Measurements from ENCODE around the gene SLC36A4. TPM values are rescaled to one million over a fixed set of nuclear protein-coding genes. Genes with fewer than 3 reads are reported as not detected.

The SLC36A4 gene
- total RNA-seq, 5 donors from 2014 or later (not counting 1 experiment from before 2014, with no cell fraction given), result 13.3 to 21.8 (median 14.6) TPM

DNA sequence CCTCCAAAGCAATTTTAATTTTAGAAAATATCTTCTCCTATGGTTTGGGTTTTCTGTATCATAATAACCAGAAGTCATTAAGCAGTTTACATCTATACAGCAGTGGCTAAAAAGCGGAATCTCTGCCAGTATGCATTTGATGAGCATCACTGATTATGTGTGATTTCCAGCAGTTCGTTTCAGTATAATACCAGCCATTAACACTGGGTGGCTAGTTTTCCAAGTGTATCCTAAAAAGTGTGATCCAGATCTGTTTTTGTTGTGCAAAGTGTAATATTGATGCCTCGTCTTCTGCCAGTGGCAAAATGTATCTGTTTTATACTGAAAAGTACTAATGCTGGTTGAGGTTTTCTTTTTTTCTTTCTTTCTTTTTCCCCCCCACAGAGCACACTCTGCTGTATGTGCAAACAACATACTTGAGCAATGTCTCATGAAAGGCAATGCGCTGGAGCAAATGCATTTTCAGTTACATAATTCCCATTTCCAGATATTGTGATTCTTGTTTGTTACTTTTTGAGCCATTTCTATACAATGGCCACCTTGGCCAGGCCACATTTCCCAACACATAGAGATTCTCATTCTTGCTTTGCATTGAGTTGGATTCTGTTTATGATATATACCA is 64.2 kb downstream of the SLC36A4 start:
- Histone ChIP-seq H3K4me1 (ENCODE audit: control insufficient read depth in 1 of 2, extremely low read depth in 1 of 2, insufficient read depth in 2 of 2, low read length in 2 of 2) (no peaks in the 10 kb centered on the region), H3K36me3 (ENCODE audit: control insufficient read depth in 2 of 2, extremely low read depth in 1 of 2, insufficient read depth in 1 of 2, low read length in 1 of 2) (no peaks in the 10 kb centered on the region), H3K4me3 (ENCODE audit: control insufficient read depth in 1 of 2, extremely low read depth in 1 of 2, low read length in 1 of 2) (no peak overlapping the region), H3K9me3 (no peaks in the 10 kb centered on the region), H3K27ac (ENCODE audit: low read length) (no peak overlapping the region), H3K27me3 (replicated peaks in 1 of 2; ENCODE audit: control insufficient read depth in 2 of 2, extremely low read depth in 1 of 2, insufficient read depth in 2 of 2, low read length in 1 of 2) (no peaks in the 10 kb centered on the region)
- no peak for DNase-seq
- Mint-ChIP-seq H3K9me3 (no peaks in the 10 kb centered on the region), H3K4me1 (no peaks in the 10 kb centered on the region), H3K27me3 (no peaks in the 10 kb centered on the region), H3K36me3 (peaks cover 8% of the 10 kb centered on the region), H3K27ac (no peak overlapping the region), H3K4me3 (no peak overlapping the region)
- ChIA-PET CTCF (no interaction called here), POLR2A (no interaction called here)
- no peak for ATAC-seq (replicated peaks in 1 of 4)
- WGBS (ENCODE audit: insufficient coverage), result 80% methylated on average over 1 of the region's 4 CpGs

DNA sequence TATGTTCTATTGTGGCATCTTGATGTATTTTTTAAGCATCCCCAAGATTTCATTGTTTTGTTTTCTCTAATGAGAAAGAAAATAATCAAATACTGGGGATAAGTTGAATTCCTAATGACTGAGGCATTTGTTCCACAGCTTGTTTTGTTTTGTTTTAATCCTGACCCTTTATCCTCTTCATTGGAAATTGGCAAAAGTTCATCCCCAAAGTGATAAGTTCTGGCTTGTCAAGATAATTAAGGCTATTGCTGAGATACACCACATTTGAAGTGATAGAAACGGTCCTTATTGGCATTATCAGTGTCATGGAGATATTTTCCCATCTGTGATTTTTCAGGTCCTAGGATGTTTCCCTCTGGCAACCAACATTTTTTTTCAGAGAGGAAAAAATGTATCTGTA is 65.0 kb downstream of the SLC36A4 start:
- H3K36me3 ChIP-seq (ENCODE audit: control insufficient read depth in 2 of 2, extremely low read depth in 1 of 2, insufficient read depth in 1 of 2, low read length in 1 of 2), result no peaks in the 10 kb centered on the region
- CTCF ChIA-PET, result interaction anchor here in 1 of 2 donors (0.6 kb wide), 1 partner anchor 695 kb away, joined by 3 read pairs; no protein-coding TSS in a partner anchor
- peaks cover 0 to under 1% of the 10 kb centered on the region in 2 donors for H3K27me3 Mint-ChIP-seq
- peaks cover 8% of the 10 kb centered on the region for H3K36me3 Mint-ChIP-seq
- POLR2A ChIA-PET, result no interaction called here
- H3K9me3 Mint-ChIP-seq, result no peaks in the 10 kb centered on the region
- H3K4me1 Mint-ChIP-seq, result no peaks in the 10 kb centered on the region
- no peak overlapping the region for H3K27ac Mint-ChIP-seq
- ATAC-seq (replicated peaks in 1 of 4) (no peak), DNase-seq (no peak)
- H3K9me3 ChIP-seq, result no peaks in the 10 kb centered on the region
- no peaks in the 10 kb centered on the region for H3K27me3 ChIP-seq (replicated peaks in 1 of 2; ENCODE audit: control insufficient read depth in 2 of 2, extremely low read depth in 1 of 2, insufficient read depth in 2 of 2, low read length in 1 of 2)
- no peak overlapping the region for H3K4me3 ChIP-seq (ENCODE audit: control insufficient read depth in 1 of 2, extremely low read depth in 1 of 2, low read length in 1 of 2)
- H3K27ac ChIP-seq (ENCODE audit: low read length), result no peak overlapping the region
- H3K4me3 Mint-ChIP-seq, result no peak overlapping the region
- no peaks in the 10 kb centered on the region for H3K4me1 ChIP-seq (ENCODE audit: control insufficient read depth in 1 of 2, extremely low read depth in 1 of 2, insufficient read depth in 2 of 2, low read length in 2 of 2)
- no CpG with 5 or more reads among the region's 1 CpG for WGBS (ENCODE audit: insufficient coverage)

DNA sequence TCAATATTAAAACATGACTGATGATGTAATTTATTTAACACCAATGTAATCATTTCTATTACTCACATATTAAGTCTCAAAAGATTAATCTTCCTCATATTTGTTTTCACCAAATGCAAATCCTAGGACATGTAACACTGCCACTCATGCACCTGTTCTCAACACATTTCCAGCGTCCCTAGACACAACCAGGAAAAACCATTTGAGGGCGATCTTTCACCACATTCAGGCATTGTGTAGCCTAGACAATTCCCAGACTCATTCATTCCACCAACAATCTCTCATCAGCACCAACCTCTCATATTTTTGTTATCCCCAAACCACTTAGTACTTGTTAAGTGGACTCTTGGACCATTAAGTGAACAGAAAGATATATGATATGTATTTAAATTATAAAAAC is 66.1 kb downstream of the SLC36A4 start:
- Histone ChIP-seq H3K36me3 (ENCODE audit: control insufficient read depth in 2 of 2, extremely low read depth in 1 of 2, insufficient read depth in 1 of 2, low read length in 1 of 2) (no peaks in the 10 kb centered on the region), H3K27ac (ENCODE audit: low read length) (no peak overlapping the region), H3K4me1 (ENCODE audit: control insufficient read depth in 1 of 2, extremely low read depth in 1 of 2, insufficient read depth in 2 of 2, low read length in 2 of 2) (no peaks in the 10 kb centered on the region), H3K27me3 (replicated peaks in 1 of 2; ENCODE audit: control insufficient read depth in 2 of 2, extremely low read depth in 1 of 2, insufficient read depth in 2 of 2, low read length in 1 of 2) (no peaks in the 10 kb centered on the region), H3K4me3 (ENCODE audit: control insufficient read depth in 1 of 2, extremely low read depth in 1 of 2, low read length in 1 of 2) (no peak overlapping the region), H3K9me3 (no peaks in the 10 kb centered on the region)
- ATAC-seq (replicated peaks in 1 of 4) (no peak), DNase-seq (peak in 1 of 35 experiments; percentile 2)
- Mint-ChIP-seq H3K27me3 (peaks cover 2 to 6% of the 10 kb centered on the region in 2 donors), H3K27ac (no peak overlapping the region), H3K9me3 (no peaks in the 10 kb centered on the region), H3K36me3 (peaks cover 8% of the 10 kb centered on the region), H3K4me3 (no peak overlapping the region), H3K4me1 (no peaks in the 10 kb centered on the region)
- CTCF ChIA-PET, result no interaction called here
- POLR2A ChIA-PET, result no interaction called here
- 63% methylated on average over 2 of the region's 2 CpGs for WGBS (ENCODE audit: insufficient coverage)

DNA sequence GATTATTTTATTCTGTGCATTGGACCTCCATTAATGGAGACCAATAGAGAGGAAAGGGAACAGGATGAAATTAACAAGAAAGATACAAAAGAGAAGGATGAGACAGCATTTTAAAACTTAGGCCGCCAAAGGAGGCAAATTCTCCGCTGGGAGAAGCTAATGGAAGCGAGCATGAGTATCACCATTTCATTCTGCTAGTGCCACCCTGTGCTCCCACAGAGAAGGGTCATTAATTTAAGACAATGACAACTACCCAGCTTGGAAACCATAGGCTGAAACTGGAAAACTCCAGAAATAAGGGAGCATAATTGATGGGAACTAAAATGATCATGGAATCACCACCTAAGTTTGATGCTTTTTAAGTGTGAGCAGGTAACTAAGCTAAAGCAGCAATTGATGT is 69.2 kb downstream of the SLC36A4 start:
- Histone ChIP-seq H3K27me3 (replicated peaks in 1 of 2; ENCODE audit: control insufficient read depth in 2 of 2, extremely low read depth in 1 of 2, insufficient read depth in 2 of 2, low read length in 1 of 2) (no peaks in the 10 kb centered on the region), H3K4me1 (ENCODE audit: control insufficient read depth in 1 of 2, extremely low read depth in 1 of 2, insufficient read depth in 2 of 2, low read length in 2 of 2) (no peaks in the 10 kb centered on the region), H3K9me3 (no peaks in the 10 kb centered on the region), H3K36me3 (ENCODE audit: control insufficient read depth in 2 of 2, extremely low read depth in 1 of 2, insufficient read depth in 1 of 2, low read length in 1 of 2) (no peaks in the 10 kb centered on the region), H3K27ac (ENCODE audit: low read length) (no peak overlapping the region), H3K4me3 (ENCODE audit: control insufficient read depth in 1 of 2, extremely low read depth in 1 of 2, low read length in 1 of 2) (no peak overlapping the region)
- Mint-ChIP-seq H3K4me1 (no peaks in the 10 kb centered on the region), H3K4me3 (no peak overlapping the region), H3K36me3 (no peaks in the 10 kb centered on the region), H3K27ac (no peak overlapping the region), H3K9me3 (peaks cover 0 to 7% (median 2%) of the 10 kb centered on the region in 3 donors), H3K27me3 (peaks cover 5 to 15% of the 10 kb centered on the region in 2 donors)
- DNase-seq (no peak), ATAC-seq (replicated peaks in 1 of 4) (no peak)
- WGBS (ENCODE audit: insufficient coverage), result no CpG with 5 or more reads among the region's 3 CpGs
- POLR2A ChIA-PET, result no interaction called here
- CTCF ChIA-PET, result no interaction called here

DNA sequence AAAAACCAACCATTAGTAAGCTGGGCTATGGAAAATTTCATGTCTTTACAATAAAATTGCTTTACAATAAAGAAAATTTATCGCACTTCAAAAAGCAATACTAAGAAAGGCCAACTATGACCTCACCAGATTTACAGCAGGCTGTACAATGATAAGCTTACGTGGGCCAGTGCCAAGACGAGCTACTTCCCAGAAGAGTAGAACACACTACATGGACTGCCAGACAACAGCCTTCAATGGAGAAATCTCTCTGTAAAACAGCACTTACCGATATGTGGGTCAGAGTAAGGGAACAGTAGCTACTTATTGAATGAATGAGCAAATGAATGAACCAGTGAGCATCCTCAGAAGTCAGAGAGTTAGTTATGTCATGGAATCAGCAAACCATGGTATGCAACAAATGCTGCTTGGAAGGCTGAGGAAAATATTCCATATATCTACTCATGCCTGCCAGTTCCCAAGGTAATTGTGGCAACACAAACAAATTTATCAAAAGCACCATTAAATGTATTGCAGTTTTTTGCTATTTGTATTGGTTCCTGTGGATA is 74.4 kb downstream of the SLC36A4 start:
- Histone ChIP-seq H3K27ac (ENCODE audit: low read length) (no peak overlapping the region), H3K36me3 (ENCODE audit: control insufficient read depth in 2 of 2, extremely low read depth in 1 of 2, insufficient read depth in 1 of 2, low read length in 1 of 2) (no peaks in the 10 kb centered on the region), H3K4me1 (ENCODE audit: control insufficient read depth in 1 of 2, extremely low read depth in 1 of 2, insufficient read depth in 2 of 2, low read length in 2 of 2) (no peaks in the 10 kb centered on the region), H3K9me3 (no peaks in the 10 kb centered on the region), H3K27me3 (replicated peaks in 1 of 2; ENCODE audit: control insufficient read depth in 2 of 2, extremely low read depth in 1 of 2, insufficient read depth in 2 of 2, low read length in 1 of 2) (peaks cover 0 to 4% of the 10 kb centered on the region in 2 experiments), H3K4me3 (ENCODE audit: control insufficient read depth in 1 of 2, extremely low read depth in 1 of 2, low read length in 1 of 2) (no peak overlapping the region)
- H3K4me1 Mint-ChIP-seq, result no peaks in the 10 kb centered on the region
- ChIA-PET POLR2A (no interaction called here), CTCF (no interaction called here)
- H3K27ac Mint-ChIP-seq, result no peak overlapping the region
- peaks cover 0 to 7% (median 2%) of the 10 kb centered on the region in 3 donors for H3K9me3 Mint-ChIP-seq
- ATAC-seq (replicated peaks in 1 of 4) (no peak), DNase-seq (no peak)
- WGBS (ENCODE audit: insufficient coverage), result 100% methylated on average over 1 of the region's 4 CpGs
- H3K4me3 Mint-ChIP-seq, result no peak overlapping the region
- no peaks in the 10 kb centered on the region for H3K36me3 Mint-ChIP-seq
- peaks cover 5 to 23% of the 10 kb centered on the region in 2 donors for H3K27me3 Mint-ChIP-seq

DNA sequence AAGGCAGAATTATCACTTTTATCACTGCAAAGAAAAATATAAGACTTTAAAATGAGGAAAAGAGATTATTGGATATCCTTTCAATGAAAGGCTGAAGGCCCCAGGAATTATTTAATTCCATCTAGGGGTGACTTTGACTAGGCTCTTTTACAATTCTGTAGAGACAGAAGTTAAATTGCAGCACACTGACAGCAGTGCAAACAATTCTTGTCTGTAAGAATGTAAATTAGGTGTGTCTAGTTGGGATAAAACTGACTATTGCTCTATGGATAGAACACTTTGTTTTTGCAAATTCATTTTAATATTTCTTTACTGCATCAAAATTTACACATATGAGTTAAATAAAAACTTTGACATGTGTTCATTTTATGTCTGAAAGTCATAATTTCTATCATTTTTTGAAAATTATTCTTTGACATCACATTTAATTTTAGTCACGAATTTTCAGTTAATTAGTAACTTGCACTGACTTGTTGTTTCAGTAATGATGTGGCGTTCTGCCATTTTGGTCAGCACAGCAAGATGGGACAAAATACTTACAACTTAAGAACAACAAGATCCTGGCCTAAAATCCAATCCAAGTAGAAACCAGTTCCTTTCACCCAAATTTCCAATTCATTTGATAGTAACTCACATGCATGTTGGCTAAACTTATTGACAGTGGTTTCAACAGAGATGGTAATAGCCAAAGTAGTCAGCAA is 75.1 kb downstream of the SLC36A4 start:
- H3K27me3 Mint-ChIP-seq, result peaks cover 5 to 26% of the 10 kb centered on the region in 2 donors
- no peaks in the 10 kb centered on the region for H3K4me1 Mint-ChIP-seq
- H3K4me1 ChIP-seq (ENCODE audit: control insufficient read depth in 1 of 2, extremely low read depth in 1 of 2, insufficient read depth in 2 of 2, low read length in 2 of 2), result no peaks in the 10 kb centered on the region
- WGBS (ENCODE audit: insufficient coverage), result 83% methylated on average over 2 of the region's 2 CpGs
- peaks cover 1 to 4% of the 10 kb centered on the region in 2 experiments for H3K27me3 ChIP-seq (replicated peaks in 1 of 2; ENCODE audit: control insufficient read depth in 2 of 2, extremely low read depth in 1 of 2, insufficient read depth in 2 of 2, low read length in 1 of 2)
- no peak for DNase-seq
- ChIA-PET CTCF (no interaction called here), POLR2A (no interaction called here)
- no peak overlapping the region for H3K27ac ChIP-seq (ENCODE audit: low read length)
- no peak overlapping the region for H3K4me3 Mint-ChIP-seq
- H3K36me3 Mint-ChIP-seq, result no peaks in the 10 kb centered on the region
- peaks cover 0 to 7% (median 2%) of the 10 kb centered on the region in 3 donors for H3K9me3 Mint-ChIP-seq
- no peak overlapping the region for H3K27ac Mint-ChIP-seq
- H3K36me3 ChIP-seq (ENCODE audit: control insufficient read depth in 2 of 2, extremely low read depth in 1 of 2, insufficient read depth in 1 of 2, low read length in 1 of 2), result no peaks in the 10 kb centered on the region
- no peaks in the 10 kb centered on the region for H3K9me3 ChIP-seq
- H3K4me3 ChIP-seq (ENCODE audit: control insufficient read depth in 1 of 2, extremely low read depth in 1 of 2, low read length in 1 of 2), result no peak overlapping the region
- no peak for ATAC-seq (replicated peaks in 1 of 4)
